A549 (cell line): Measurements from ENCODE around the gene OR6S1. TPM values are rescaled to one million over a fixed set of nuclear protein-coding genes. Genes with fewer than 3 reads are reported as not detected.

ENCODE experiments used
- ATAC-seq, 2 experiments: fragments of 200-7000 bp in 1 of 2; fragments of >200 bp in 1 of 2; cut with Nextera tagmentation in 1 of 2; cut with Tn5 transposase in 1 of 2; 3 replicates each; pipeline versions ENCODE4 v1.8.0 to v1.9.1; 2018 to 2020; ENCODE audit warnings: mild to moderate bottlenecking in 1 of 2, moderate library complexity in 1 of 2
- CTCF ChIA-PET: fragments of 300-600 bp; sonication (Branson Sonifier 250); formaldehyde crosslinking; extraction: SDS; loops from one replicate; lab custom pipeline; 2021; ENCODE audit warnings: antibody characterized with exemption, inconsistent platforms; lab: Yijun Ruan, JAX
- POLR2A ChIA-PET: fragments of 350-600 bp; formaldehyde crosslinking; extraction: SDS; loops from one replicate; lab custom pipeline; 2021; ENCODE audit warnings: antibody characterized with exemption, inconsistent platforms; lab: Yijun Ruan, JAX
- DNase-seq, 2 experiments: peaks; one replicate each; pipeline versions ENCODE4 v3.0.0 to v3.0.0-alpha.2; 2011 to 2016; ENCODE audit warnings: low read depth in 1 of 2, low spot score in 1 of 2
- FAIRE-seq: peaks from 2 replicates; lab custom pipeline; 2011; peaks lifted over from hg19 to GRCh38; lab: Jason Lieb, UNC
- H3K27ac ChIP-seq, 2 experiments: fragments of >200 bp; sonication (Bioruptor Twin); formaldehyde crosslinking; 3 replicates each; pipeline ENCODE4 v1.5.1; 2016 to 2017
- H3K4me1 ChIP-seq: fragments of >200 bp; sonication (Bioruptor Twin); formaldehyde crosslinking; 3 replicates; pipeline ENCODE4 v1.6.1; 2016
- H3K4me2 ChIP-seq: fragments of >200 bp; sonication (Bioruptor Twin); formaldehyde crosslinking; 3 replicates; pipeline ENCODE4 v1.6.1; 2016
- H3K4me3 ChIP-seq: fragments of >200 bp; sonication (Bioruptor Twin); formaldehyde crosslinking; 3 replicates; pipeline ENCODE4 v1.5.1; 2016
- H3K9me3 ChIP-seq: fragments of >200 bp; sonication (Bioruptor Twin); formaldehyde crosslinking; 3 replicates; pipeline ENCODE4 v1.6.1; 2016
- CEBPB ChIP-seq, 2 experiments: fragments of >200 bp in 1 of 2; sonication (Bioruptor Twin) in 1 of 2; formaldehyde crosslinking in 1 of 2; IDR thresholded peaks; 2 replicates each; pipeline ENCODE4 v1.6.1; 2012 to 2016
- EHF ChIP-seq: fragments of 250-450 bp; sonication (Bioruptor Pico); IDR thresholded peaks from 2 replicates; pipeline ENCODE4 v1.5.0; 2020; ENCODE audit warnings: mild to moderate bottlenecking
- EHMT2 ChIP-seq: fragments of 200-600 bp; sonication (generic); IDR thresholded peaks from 2 replicates; pipeline ENCODE4 v1.6.1; 2016; ENCODE audit warnings: antibody characterized with exemption, low read depth, mild to moderate bottlenecking, moderate library complexity
- ELK1 ChIP-seq: fragments of 150-350 bp; IDR thresholded peaks from 2 replicates; pipeline ENCODE4 v1.6.1; 2014; ENCODE audit warnings: low read depth, mild to moderate bottlenecking, low read length
- EP300 ChIP-seq, 2 experiments: fragments of >200 bp; sonication (Bioruptor Twin); formaldehyde crosslinking; IDR thresholded peaks; 2 replicates in 1 of 2; 3 replicates in 1 of 2; pipeline ENCODE4 v1.6.1; 2016 to 2017
- FOXS1 ChIP-seq: fragments of 250-450 bp; sonication (Bioruptor Pico); IDR thresholded peaks from 2 replicates; pipeline ENCODE4 v1.5.0; 2020; ENCODE audit warnings: mild to moderate bottlenecking, moderate library complexity
- GATA3 ChIP-seq: IDR thresholded peaks from 2 replicates; pipeline ENCODE4 v1.6.1; 2012; ENCODE audit warnings: borderline replicate concordance
- HDAC2 ChIP-seq: fragments of 200-600 bp; sonication (generic); IDR thresholded peaks from 2 replicates; pipeline ENCODE4 v1.6.1; 2016
- HES2 ChIP-seq: fragments of >200 bp; sonication (Bioruptor Twin); formaldehyde crosslinking; IDR thresholded peaks from 2 replicates; pipeline ENCODE4 v1.6.1; 2016
- HOXA7 ChIP-seq: fragments of 250-450 bp; sonication (Bioruptor Pico); IDR thresholded peaks from 2 replicates; pipeline ENCODE4 v1.5.0; 2020; ENCODE audit warnings: mild to moderate bottlenecking, moderate library complexity
- HOXB13 ChIP-seq: fragments of 250-450 bp; sonication (Bioruptor Pico); IDR thresholded peaks from 2 replicates; pipeline ENCODE4 v1.5.0; 2020; ENCODE audit warnings: low read depth, mild to moderate bottlenecking, moderate library complexity
- JUN ChIP-seq, 2 experiments: fragments of >200 bp; sonication (Bioruptor Twin); formaldehyde crosslinking; IDR thresholded peaks; 2 replicates in 1 of 2; 3 replicates in 1 of 2; pipeline ENCODE4 v1.6.1; 2016 to 2017
- JUNB ChIP-seq: fragments of >200 bp; sonication (Bioruptor Twin); formaldehyde crosslinking; IDR thresholded peaks from 2 replicates; pipeline ENCODE4 v1.6.1; 2016
- KDM1A ChIP-seq: fragments of 200-600 bp; sonication (generic); IDR thresholded peaks from 2 replicates; pipeline ENCODE4 v1.6.1; 2016; ENCODE audit warnings: low read depth, mild to moderate bottlenecking
- KDM5A ChIP-seq: fragments of 200-600 bp; sonication (generic); IDR thresholded peaks from 2 replicates; pipeline ENCODE4 v1.6.1; 2016; ENCODE audit warnings: antibody characterized with exemption, mild to moderate bottlenecking
- MAFK ChIP-seq: fragments of 450-650 bp; IDR thresholded peaks from 2 replicates; pipeline ENCODE4 v1.6.1; 2014; ENCODE audit not compliant: partially characterized antibody
- MAZ ChIP-seq: fragments of 150-350 bp; IDR thresholded peaks from 2 replicates; pipeline ENCODE4 v1.6.1; 2014; ENCODE audit warnings: antibody characterized with exemption, low read depth, low read length, borderline replicate concordance
- MYC ChIP-seq: IDR thresholded peaks from 2 replicates; pipeline ENCODE4 v1.6.1; 2012; ENCODE audit warnings: mild to moderate bottlenecking, inconsistent platforms, low read length, improper control_type of control experiment, borderline replicate concordance
- NR3C1 ChIP-seq: fragments of >200 bp; sonication (Bioruptor Twin); formaldehyde crosslinking; IDR thresholded peaks from 3 replicates; pipeline ENCODE4 v1.6.1; 2017
- PHF8 ChIP-seq: fragments of 200-600 bp; sonication (generic); IDR thresholded peaks from 2 replicates; pipeline ENCODE4 v1.6.1; 2016; ENCODE audit warnings: low read depth, mild to moderate bottlenecking, antibody characterized with exemption, moderate library complexity, borderline replicate concordance
- POLR2A ChIP-seq: IDR thresholded peaks from 2 replicates; pipeline ENCODE4 v1.6.1; 2012; ENCODE audit warnings: mild to moderate bottlenecking, low read length
- RNF2 ChIP-seq: fragments of 200-600 bp; sonication (generic); IDR thresholded peaks from 2 replicates; pipeline ENCODE4 v1.6.1; 2016; ENCODE audit warnings: low read depth, mild to moderate bottlenecking, antibody characterized with exemption, moderate library complexity, borderline replicate concordance
- USF2 ChIP-seq: fragments of 450-650 bp; IDR thresholded peaks from 2 replicates; pipeline ENCODE4 v1.6.1; 2014; ENCODE audit warnings: antibody characterized with exemption
- ZNF302 ChIP-seq: fragments of 250-450 bp; sonication (Bioruptor Pico); IDR thresholded peaks from 2 replicates; pipeline ENCODE4 v1.9.0; 2021; ENCODE audit warnings: inconsistent platforms, mild to moderate bottlenecking, moderate library complexity
- WGBS: methylation state at CpG from one replicate; pipeline ENCODE4 v1.1.6; 2017; ENCODE audit errors: missing lambda C conversion rate; 5-methylcytosine and 5-hydroxymethylcytosine counted together
- polyA plus RNA-seq, 4 experiments: library from polyadenylated mRNA; depleted of rRNA in 3 of 4; stranded (reverse); fragments of >200 nt; fragmentation: RNase III in 1 of 4; extraction: RNeasy Plus Mini Kit Qiagen cat#74134 plus additional on column Dnase treatment in 1 of 4; gene quantifications; 2 replicates in 3 of 4; 3 replicates in 1 of 4; pipeline ENCODE4 v1.2.3, GENCODE V29; 2011 to 2017

Gene OR6S1
- polyA plus RNA-seq, 2 of the 4 experiments (the other 2 are of a cell fraction): not detected

- FAIRE-seq (no peak), ATAC-seq (no peak), DNase-seq (no peak)
- Histone ChIP-seq H3K4me1 (peaks cover 41% of the 10 kb centered on the region), H3K9me3 (no peaks in the 10 kb centered on the region), H3K4me3 (0 out of 3 replicates have a peak within 1 kb of the TSS, but pooled peaks have one; percentile 12), H3K4me2 (peak within 1 kb of the TSS; percentile 81), H3K27ac (peak within 1 kb of the TSS; percentile 95)
- ChIA-PET CTCF (interaction anchor here (0.7 to 1.5 kb wide), 4 partner anchors 8 to 362 kb away, joined by 3 to 5 read pairs (median 3); no protein-coding TSS in a partner anchor), POLR2A (no interaction called here)
- WGBS: 63% methylated on average over 7 of the region's 7 CpGs
- TF ChIP-seq JUNB (no peak), POLR2A (no peak), KDM5A (no peak), EHMT2 (no peak), ELK1 (no peak), HDAC2 (no peak), KDM1A (no peak), HOXB13 (CRISPR knock-in tag) (no peak), ZNF302 (CRISPR knock-in tag) (no peak), MAFK (no peak), HES2 (no peak), HOXA7 (CRISPR knock-in tag) (no peak), PHF8 (no peak), FOXS1 (no peak), GATA3 (no peak), RNF2 (no peak), JUN (IDR thresholded peaks at IDR 0.05) (no peak), EHF (CRISPR knock-in tag) (no peak)
Observed at GRCh38 chr14:20688167-20688839, 46.8 kb upstream of the OR6S1 start, which contains the start of gene ANG. Gene ANG, plus strand, starts transcription at chr14:20688764. Its CDS starts 4,801 bp downstream, at chr14:20693565.

- ATAC-seq (no peak), DNase-seq (peak in 1 of 2 experiments; percentile 76), FAIRE-seq (no peak)
- peak overlapping the region; percentile 33 for H3K4me3 ChIP-seq
- H3K27ac ChIP-seq: peak overlapping the region; percentile 95
- CTCF ChIA-PET: interaction anchor here (0.7 to 1.5 kb wide), 3 partner anchors 9 to 352 kb away, joined by 3 to 5 read pairs (median 3); no protein-coding TSS in a partner anchor
- no peak for TF ChIP-seq MAZ
- TF ChIP-seq JUN (IDR thresholded peaks at IDR 0.05): 0 out of 5 replicates have a peak, but pooled peaks of 1 of the 2 experiments have one; percentile 38
- H3K4me1 ChIP-seq: peaks cover 41% of the 10 kb centered on the region
- H3K9me3 ChIP-seq: no peaks in the 10 kb centered on the region
- POLR2A ChIA-PET: no interaction called here
- 24% methylated on average over 5 of the region's 5 CpGs for WGBS
- peak overlapping the region; percentile 81 for H3K4me2 ChIP-seq
Observed at GRCh38 chr14:20687362-20688166, 46.1 kb upstream of the OR6S1 start.

GRCh38 chr14:20686386-20687143 lies 45.1 kb upstream of the OR6S1 start:
- POLR2A ChIA-PET: no interaction called here
- FAIRE-seq: no peak
- Histone ChIP-seq H3K27ac (peak overlapping the region; percentile 95), H3K4me2 (peak overlapping the region; percentile 81), H3K4me1 (peaks cover 41% of the 10 kb centered on the region), H3K4me3 (peak overlapping the region; percentile 58), H3K9me3 (no peaks in the 10 kb centered on the region)
- 21% methylated on average over 7 of the region's 7 CpGs for WGBS
- TF ChIP-seq MAZ (no peak), CEBPB (IDR thresholded peaks at IDR 0.05) (no peak), NR3C1 (no peak), USF2 (peak; percentile 19; the same call in 1 of the 2 replicates), MYC (peak; percentile 66), JUN (IDR thresholded peaks at IDR 0.05) (peak in 1 of 2 experiments; percentile 21; a peak in 1 of 5 replicates), GATA3 (peak; percentile 23; the same call in 1 of the 2 replicates), EP300 (IDR thresholded peaks at IDR 0.05) (peak; percentile 22 to 25; a peak in 2 of 5 replicates)
- CTCF ChIA-PET: interaction anchor here (0.6 to 13.8 kb wide), 9 partner anchors 10 to 343 kb away, joined by 3 to 191 read pairs (median 4); partner anchors contain the start of gene PARP2
- peak in 1 of 2 experiments; percentile 83 for DNase-seq
- ATAC-seq: no peak
